ENCODE results near the gene VAV1. TPM values are rescaled to one million over a fixed set of nuclear protein-coding genes. Genes with fewer than 3 reads are reported as not detected.

The VAV1 gene
- total RNA-seq, 1 experiment from 2014 or later = 0.83 TPM

- CTCF ChIA-PET = no interaction called here
- H3K9me3 Mint-ChIP-seq = peaks cover 50% of the 10 kb centered on the region
- TF ChIP-seq ZBTB21 (CRISPR knock-in tag; IDR thresholded peaks at IDR 0.05; ENCODE audit: borderline replicate concordance) (no peak), ETV6 (CRISPR knock-in tag; IDR thresholded peaks at IDR 0.05) (no peak), SMAD4 (CRISPR knock-in tag; IDR thresholded peaks at IDR 0.05) (no peak), RORB (CRISPR knock-in tag; IDR thresholded peaks at IDR 0.05) (no peak), NFYB (CRISPR knock-in tag; conservative IDR thresholded peaks at IDR 0.05; ENCODE audit: low read depth) (no peak), RELA (CRISPR knock-in tag; IDR thresholded peaks at IDR 0.05; ENCODE audit: borderline replicate concordance) (no peak), MYBL2 (CRISPR knock-in tag; IDR thresholded peaks at IDR 0.05) (no peak), FOXK1 (CRISPR knock-in tag; IDR thresholded peaks at IDR 0.05) (no peak), ZNF121 (CRISPR knock-in tag; IDR thresholded peaks at IDR 0.05) (no peak)
- TF ChIP-seq, protein P1, sequence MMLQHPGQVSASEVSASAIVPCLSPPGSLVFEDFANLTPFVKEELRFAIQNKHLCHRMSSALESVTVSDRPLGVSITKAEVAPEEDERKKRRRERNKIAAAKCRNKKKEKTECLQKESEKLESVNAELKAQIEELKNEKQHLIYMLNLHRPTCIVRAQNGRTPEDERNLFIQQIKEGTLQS (CRISPR knock-in tag; conservative IDR thresholded peaks at IDR 0.05) = no peak
- TF ChIP-seq, protein P2, sequence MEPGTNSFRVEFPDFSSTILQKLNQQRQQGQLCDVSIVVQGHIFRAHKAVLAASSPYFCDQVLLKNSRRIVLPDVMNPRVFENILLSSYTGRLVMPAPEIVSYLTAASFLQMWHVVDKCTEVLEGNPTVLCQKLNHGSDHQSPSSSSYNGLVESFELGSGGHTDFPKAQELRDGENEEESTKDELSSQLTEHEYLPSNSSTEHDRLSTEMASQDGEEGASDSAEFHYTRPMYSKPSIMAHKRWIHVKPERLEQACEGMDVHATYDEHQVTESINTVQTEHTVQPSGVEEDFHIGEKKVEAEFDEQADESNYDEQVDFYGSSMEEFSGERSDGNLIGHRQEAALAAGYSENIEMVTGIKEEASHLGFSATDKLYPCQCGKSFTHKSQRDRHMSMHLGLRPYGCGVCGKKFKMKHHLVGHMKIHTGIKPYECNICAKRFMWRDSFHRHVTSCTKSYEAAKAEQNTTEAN (CRISPR knock-in tag; IDR thresholded peaks at IDR 0.05) = no peak
- no peaks in the 10 kb centered on the region for H3K4me1 Mint-ChIP-seq
- H3K36me3 Mint-ChIP-seq = peaks cover 38% of the 10 kb centered on the region
- ATAC-seq (no peak), DNase-seq (ENCODE audit: low spot score) (no peak)
- POLR2A ChIA-PET = no interaction called here
- no peak overlapping the region for H3K27ac Mint-ChIP-seq
- no peak overlapping the region for H3K4me3 Mint-ChIP-seq
- H3K27me3 Mint-ChIP-seq (ENCODE audit: low read depth) = peaks cover 16% of the 10 kb centered on the region
Measured at GRCh38 chr19:6788896-6789295, 16.4 kb downstream of the VAV1 start.

- peaks cover 58% of the 10 kb centered on the region for H3K9me3 Mint-ChIP-seq
- no peak overlapping the region for H3K27ac Mint-ChIP-seq
- no peak for ATAC-seq
- peaks cover 18% of the 10 kb centered on the region for H3K27me3 Mint-ChIP-seq (ENCODE audit: low read depth)
- H3K4me3 Mint-ChIP-seq = no peak overlapping the region
- peaks cover 42% of the 10 kb centered on the region for H3K36me3 Mint-ChIP-seq
- no peaks in the 10 kb centered on the region for H3K4me1 Mint-ChIP-seq
- TF ChIP-seq ETV6 (CRISPR knock-in tag; IDR thresholded peaks at IDR 0.05) = no peak
- TF ChIP-seq, protein P3, sequence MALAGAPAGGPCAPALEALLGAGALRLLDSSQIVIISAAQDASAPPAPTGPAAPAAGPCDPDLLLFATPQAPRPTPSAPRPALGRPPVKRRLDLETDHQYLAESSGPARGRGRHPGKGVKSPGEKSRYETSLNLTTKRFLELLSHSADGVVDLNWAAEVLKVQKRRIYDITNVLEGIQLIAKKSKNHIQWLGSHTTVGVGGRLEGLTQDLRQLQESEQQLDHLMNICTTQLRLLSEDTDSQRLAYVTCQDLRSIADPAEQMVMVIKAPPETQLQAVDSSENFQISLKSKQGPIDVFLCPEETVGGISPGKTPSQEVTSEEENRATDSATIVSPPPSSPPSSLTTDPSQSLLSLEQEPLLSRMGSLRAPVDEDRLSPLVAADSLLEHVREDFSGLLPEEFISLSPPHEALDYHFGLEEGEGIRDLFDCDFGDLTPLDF (CRISPR knock-in tag; IDR thresholded peaks at IDR 0.05) = no peak
- no peak for TF ChIP-seq GRHL2 (CRISPR knock-in tag; IDR thresholded peaks at IDR 0.05; ENCODE audit: insufficient replicate concordance, severe bottlenecking)
- TF ChIP-seq TP53 (CRISPR knock-in tag; IDR thresholded peaks at IDR 0.05) = no peak
- no peak for TF ChIP-seq ZNF416 (CRISPR knock-in tag; IDR thresholded peaks at IDR 0.05)
- TF ChIP-seq EMX1 (CRISPR knock-in tag; IDR thresholded peaks at IDR 0.05) = no peak
- TF ChIP-seq MXD4 (CRISPR knock-in tag; IDR thresholded peaks at IDR 0.05; ENCODE audit: borderline replicate concordance) = no peak
- TF ChIP-seq JUN (CRISPR knock-in tag; IDR thresholded peaks at IDR 0.05) = no peak
- TF ChIP-seq ZNF121 (CRISPR knock-in tag; IDR thresholded peaks at IDR 0.05) = no peak
- ChIA-PET POLR2A (no interaction called here), CTCF (no interaction called here)
- no peak for DNase-seq (ENCODE audit: low spot score)
Measured at GRCh38 chr19:6790194-6791128, 18.0 kb downstream of the VAV1 start.

GRCh38 chr19:6791237-6791636 is 18.7 kb downstream of the VAV1 start:
- DNase-seq (ENCODE audit: low spot score) (no peak), ATAC-seq (no peak)
- Mint-ChIP-seq H3K4me1 (no peaks in the 10 kb centered on the region), H3K27ac (no peak overlapping the region), H3K36me3 (peaks cover 41% of the 10 kb centered on the region), H3K9me3 (peaks cover 57% of the 10 kb centered on the region), H3K27me3 (ENCODE audit: low read depth) (peaks cover 18% of the 10 kb centered on the region), H3K4me3 (no peak overlapping the region)
- POLR2A ChIA-PET = no interaction called here
- CTCF ChIA-PET = no interaction called here
- no peak for TF ChIP-seq SMAD3 (CRISPR knock-in tag; IDR thresholded peaks at IDR 0.05; ENCODE audit: borderline replicate concordance)
